ENCODE results near the gene NADK2.

NADK2 gene

GRCh38 chr5:36240779-36241630, 720 bp downstream of the NADK2 start (continued):
- TF ChIP-seq ZSCAN23 (tag by site-specific recombination; IDR thresholded peaks at IDR 0.05) (no peak), ZNF600 (tag by site-specific recombination; IDR thresholded peaks at IDR 0.05) (peak; percentile 54; the same call in 1 of the 2 replicates), TCF7L2 (IDR thresholded peaks at IDR 0.05; ENCODE audit: borderline replicate concordance, low read depth, low read length) (no peak), ZNF280C (tag by site-specific recombination; IDR thresholded peaks at IDR 0.05) (no peak), ZNF324 (tag by site-specific recombination; IDR thresholded peaks at IDR 0.05) (peak; percentile 58; the same call in 1 of the 2 replicates), REPIN1 (tag by site-specific recombination; IDR thresholded peaks at IDR 0.05; ENCODE audit: low read depth) (no peak), PRDM2 (tag by site-specific recombination; IDR thresholded peaks at IDR 0.05; ENCODE audit: borderline replicate concordance) (no peak), ZNF561 (tag by site-specific recombination; IDR thresholded peaks at IDR 0.05; ENCODE audit: borderline replicate concordance) (no peak), MEIS1 (CRISPR knock-in tag; IDR thresholded peaks at IDR 0.05; ENCODE audit: borderline replicate concordance) (no peak), ZNF2 (tag by site-specific recombination; IDR thresholded peaks at IDR 0.05) (peak; percentile 84; the same call in 1 of the 2 replicates), OSR2 (tag by site-specific recombination; IDR thresholded peaks at IDR 0.05) (no peak), PRDM10 (tag by site-specific recombination; IDR thresholded peaks at IDR 0.05) (peak; percentile 76), MYNN (tag by site-specific recombination; IDR thresholded peaks at IDR 0.05; ENCODE audit: borderline replicate concordance) (no peak), ZXDB (tag by site-specific recombination; IDR thresholded peaks at IDR 0.05) (peak; percentile 93), ZNF423 (tag by site-specific recombination; IDR thresholded peaks at IDR 0.05) (no peak; the same call in 1 of the 2 replicates), ZNF707 (tag by site-specific recombination; IDR thresholded peaks at IDR 0.05) (no peak), ZNF146 (tag by site-specific recombination; IDR thresholded peaks at IDR 0.05) (0 out of 2 replicates have a peak, but pooled peaks have one; percentile 7), ZBTB7A (tag by site-specific recombination; IDR thresholded peaks at IDR 0.05; ENCODE audit: low read depth) (no peak), CTCF (tag by site-specific recombination; IDR thresholded peaks at IDR 0.05) (peak; percentile 78), ZNF221 (tag by site-specific recombination; IDR thresholded peaks at IDR 0.05; ENCODE audit: borderline replicate concordance) (no peak)
- TF ChIP-seq, protein P1, sequence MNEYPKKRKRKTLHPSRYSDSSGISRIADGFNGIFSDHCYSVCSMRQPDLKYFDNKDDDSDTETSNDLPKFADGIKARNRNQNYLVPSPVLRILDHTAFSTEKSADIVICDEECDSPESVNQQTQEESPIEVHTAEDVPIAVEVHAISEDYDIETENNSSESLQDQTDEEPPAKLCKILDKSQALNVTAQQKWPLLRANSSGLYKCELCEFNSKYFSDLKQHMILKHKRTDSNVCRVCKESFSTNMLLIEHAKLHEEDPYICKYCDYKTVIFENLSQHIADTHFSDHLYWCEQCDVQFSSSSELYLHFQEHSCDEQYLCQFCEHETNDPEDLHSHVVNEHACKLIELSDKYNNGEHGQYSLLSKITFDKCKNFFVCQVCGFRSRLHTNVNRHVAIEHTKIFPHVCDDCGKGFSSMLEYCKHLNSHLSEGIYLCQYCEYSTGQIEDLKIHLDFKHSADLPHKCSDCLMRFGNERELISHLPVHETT (tag by site-specific recombination; IDR thresholded peaks at IDR 0.05): no peak
- TF ChIP-seq, protein P2, sequence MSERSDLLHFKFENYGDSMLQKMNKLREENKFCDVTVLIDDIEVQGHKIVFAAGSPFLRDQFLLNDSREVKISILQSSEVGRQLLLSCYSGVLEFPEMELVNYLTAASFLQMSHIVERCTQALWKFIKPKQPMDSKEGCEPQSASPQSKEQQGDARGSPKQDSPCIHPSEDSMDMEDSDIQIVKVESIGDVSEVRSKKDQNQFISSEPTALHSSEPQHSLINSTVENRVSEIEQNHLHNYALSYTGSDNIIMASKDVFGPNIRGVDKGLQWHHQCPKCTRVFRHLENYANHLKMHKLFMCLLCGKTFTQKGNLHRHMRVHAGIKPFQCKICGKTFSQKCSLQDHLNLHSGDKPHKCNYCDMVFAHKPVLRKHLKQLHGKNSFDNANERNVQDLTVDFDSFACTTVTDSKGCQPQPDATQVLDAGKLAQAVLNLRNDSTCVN (tag by site-specific recombination; optimal IDR thresholded peaks at IDR 0.05): peak; percentile 59
